Testis (tissue), 2 donors: ENCODE data around the gene RPP25L.

ENCODE experiments used
- POLR2A ChIP-seq: fragments of 450-650 bp; IDR thresholded peaks from one replicate; pipeline ENCODE4 v1.6.1; 2017; ENCODE audit warnings: antibody characterized with exemption, mild to moderate bottlenecking, moderate library complexity
- TF ChIP-seq, protein P1 (sequence below), 3 experiments: fragments of 450-650 bp in 2 of 3; fragments of 200-600 bp in 1 of 3; sonication (generic) in 1 of 3; IDR thresholded peaks; one replicate each; pipeline ENCODE4 v1.5.1; 2016 to 2019; ENCODE audit warnings: antibody characterized with exemption in 3 of 3, mild to moderate bottlenecking in 2 of 3, moderate library complexity in 1 of 3

DNA sequence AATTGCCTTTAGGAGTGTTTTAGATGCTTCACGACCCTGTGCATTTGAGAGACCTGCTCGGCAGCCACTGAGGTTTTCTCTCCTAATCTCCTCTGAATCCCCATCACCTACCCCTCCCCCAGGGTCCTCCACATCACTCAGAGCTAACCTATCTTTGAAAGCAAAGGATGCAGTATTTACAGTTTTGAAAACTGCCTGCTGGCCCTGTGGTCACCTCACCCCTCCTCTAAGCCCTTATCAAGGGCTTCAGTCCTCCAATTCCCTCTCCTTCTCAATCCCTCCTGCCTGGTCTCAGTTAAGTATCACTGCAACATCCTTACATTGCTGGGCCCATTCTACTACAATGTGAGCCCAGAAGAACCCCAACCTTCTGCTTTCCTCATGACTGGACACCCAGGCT is 4.6 kb downstream of the RPP25L start:
- TF ChIP-seq, protein P1, sequence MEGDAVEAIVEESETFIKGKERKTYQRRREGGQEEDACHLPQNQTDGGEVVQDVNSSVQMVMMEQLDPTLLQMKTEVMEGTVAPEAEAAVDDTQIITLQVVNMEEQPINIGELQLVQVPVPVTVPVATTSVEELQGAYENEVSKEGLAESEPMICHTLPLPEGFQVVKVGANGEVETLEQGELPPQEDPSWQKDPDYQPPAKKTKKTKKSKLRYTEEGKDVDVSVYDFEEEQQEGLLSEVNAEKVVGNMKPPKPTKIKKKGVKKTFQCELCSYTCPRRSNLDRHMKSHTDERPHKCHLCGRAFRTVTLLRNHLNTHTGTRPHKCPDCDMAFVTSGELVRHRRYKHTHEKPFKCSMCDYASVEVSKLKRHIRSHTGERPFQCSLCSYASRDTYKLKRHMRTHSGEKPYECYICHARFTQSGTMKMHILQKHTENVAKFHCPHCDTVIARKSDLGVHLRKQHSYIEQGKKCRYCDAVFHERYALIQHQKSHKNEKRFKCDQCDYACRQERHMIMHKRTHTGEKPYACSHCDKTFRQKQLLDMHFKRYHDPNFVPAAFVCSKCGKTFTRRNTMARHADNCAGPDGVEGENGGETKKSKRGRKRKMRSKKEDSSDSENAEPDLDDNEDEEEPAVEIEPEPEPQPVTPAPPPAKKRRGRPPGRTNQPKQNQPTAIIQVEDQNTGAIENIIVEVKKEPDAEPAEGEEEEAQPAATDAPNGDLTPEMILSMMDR (IDR thresholded peaks at IDR 0.05) = no peak
- no peak for TF ChIP-seq POLR2A
